Uterus (tissue), 4 donors: ENCODE measurements around the gene DUSP28. TPM values are rescaled to one million over a fixed set of nuclear protein-coding genes. Genes with fewer than 3 reads are reported as not detected.

Experiments used
- DNase-seq, 2 donors: peaks; one replicate each; pipeline ENCODE4 v3.0.0-alpha.2; 2019 to 2020
- H3K27ac ChIP-seq, 2 donors: fragments of 200-600 bp; sonication (generic); 1 replicate in 1 of 2; 2 replicates in 1 of 2; pipeline ENCODE4 v1.5.1; 2016 to 2018
- H3K27me3 ChIP-seq, 2 donors: fragments of 200-600 bp; sonication (generic); one replicate each; pipeline ENCODE4 v1.5.1; 2018 to 2019; ENCODE audit warnings: control low read depth in 1 of 2
- H3K36me3 ChIP-seq, 2 donors: fragments of 200-600 bp; sonication (generic); one replicate each; pipeline ENCODE4 v1.5.1; 2019; ENCODE audit warnings: control low read depth in 1 of 2
- H3K4me1 ChIP-seq, 2 donors: fragments of 200-600 bp; sonication (generic); one replicate each; pipeline ENCODE4 v1.5.1; 2018 to 2019; ENCODE audit warnings: control low read depth in 1 of 2
- H3K4me3 ChIP-seq, 2 donors: fragments of 200-600 bp; sonication (generic); 1 replicate in 1 of 2; 2 replicates in 1 of 2; pipeline ENCODE4 v1.5.1; 2018 to 2019; ENCODE audit warnings: mild to moderate bottlenecking in 1 of 2
- H3K9me3 ChIP-seq, 2 donors: fragments of 200-600 bp; sonication (generic); one replicate each; pipeline ENCODE4 v1.5.1; 2019; ENCODE audit warnings: control low read depth in 1 of 2
- CTCF ChIP-seq, 4 experiments: fragments of 200-600 bp in 2 of 4; fragments of 450-650 bp in 2 of 4; sonication (generic) in 2 of 4; IDR thresholded peaks; one replicate each; pipeline ENCODE4 v1.5.1; 2016 to 2019; ENCODE audit warnings: antibody characterized with exemption in 4 of 4, mild to moderate bottlenecking in 2 of 4, moderate library complexity in 1 of 4
- POLR2A ChIP-seq, 2 donors: fragments of 450-650 bp; IDR thresholded peaks; one replicate each; pipeline ENCODE4 v1.6.1; 2016; ENCODE audit warnings: antibody characterized with exemption in 2 of 2, mild to moderate bottlenecking in 1 of 2, moderate library complexity in 1 of 2
- intact Hi-C: fragments of 100-400 bp; cut with DNase I; formaldehyde crosslinking; loops from one replicate; pipeline ENCODE4 v1.15.1; 2023; ENCODE audit warnings: low total_unique reads
- total RNA-seq, 4 donors: library from RNA; depleted of rRNA in 3 of 4; stranded (reverse); fragments of >200 nt in 3 of 4; gene quantifications; one replicate each; pipeline versions ENCODE4 v1.1.0 to v1.2.4, GENCODE V29; 2014 to 2023
- donor health status: DM: yes; HTN: yes; CAD: no.

The DUSP28 gene
- total RNA-seq, 4 donors from 2014 or later = 0.26 to 3.7 (median 2.6) TPM

- DNase-seq = peak; percentile 43 to 66
- no peaks in the 10 kb centered on the region for H3K36me3 ChIP-seq
- peak in 1 of 2 donors; percentile 26 for TF ChIP-seq POLR2A (IDR thresholded peaks at IDR 0.05)
- no peak for TF ChIP-seq CTCF (IDR thresholded peaks at IDR 0.05)
- H3K27ac ChIP-seq = peak overlapping the region; percentile 75 to 92
- H3K4me3 ChIP-seq = peak overlapping the region; percentile 30 to 79
- no peaks in the 10 kb centered on the region for H3K27me3 ChIP-seq
- peaks cover 8 to 29% of the 10 kb centered on the region in 2 donors for H3K4me1 ChIP-seq
- intact Hi-C loops = no loop called here
- no peaks in the 10 kb centered on the region for H3K9me3 ChIP-seq
Observed at GRCh38 chr2:240568678-240569522, 8.7 kb downstream of the DUSP28 start.

- H3K4me1 ChIP-seq = peaks cover 8 to 29% of the 10 kb centered on the region in 2 donors
- no peaks in the 10 kb centered on the region for H3K9me3 ChIP-seq
- H3K4me3 ChIP-seq = peak overlapping the region; percentile 30 to 79
- peak overlapping the region in 1 of 2 donors; percentile 92 for H3K27ac ChIP-seq
- DNase-seq = peak; percentile 14 to 22
- TF ChIP-seq POLR2A (IDR thresholded peaks at IDR 0.05) = no peak
- no peak for TF ChIP-seq CTCF (IDR thresholded peaks at IDR 0.05)
- no peaks in the 10 kb centered on the region for H3K27me3 ChIP-seq
- H3K36me3 ChIP-seq = no peaks in the 10 kb centered on the region
- intact Hi-C loops = no loop called here
Observed at GRCh38 chr2:240569523-240569997, 9.4 kb downstream of the DUSP28 start.

GRCh38 chr2:240569998-240570530, 9.9 kb downstream of the DUSP28 start:
- peaks cover 8 to 29% of the 10 kb centered on the region in 2 donors for H3K4me1 ChIP-seq
- H3K27me3 ChIP-seq = no peaks in the 10 kb centered on the region
- peak overlapping the region in 1 of 2 donors; percentile 9 for H3K27ac ChIP-seq
- no peaks in the 10 kb centered on the region for H3K9me3 ChIP-seq
- no peaks in the 10 kb centered on the region for H3K36me3 ChIP-seq
- no peak for DNase-seq
- intact Hi-C loops = no loop called here
- no peak overlapping the region for H3K4me3 ChIP-seq
- TF ChIP-seq POLR2A (IDR thresholded peaks at IDR 0.05) (no peak), CTCF (IDR thresholded peaks at IDR 0.05) (no peak)

- DNase-seq = peak in 1 of 2 donors; percentile 13
- intact Hi-C loops = no loop called here
- no peak overlapping the region for H3K27ac ChIP-seq
- no peaks in the 10 kb centered on the region for H3K9me3 ChIP-seq
- TF ChIP-seq POLR2A (IDR thresholded peaks at IDR 0.05) (no peak), CTCF (IDR thresholded peaks at IDR 0.05) (no peak)
- no peaks in the 10 kb centered on the region for H3K36me3 ChIP-seq
- peaks cover 5 to 28% of the 10 kb centered on the region in 2 donors for H3K4me1 ChIP-seq
- H3K27me3 ChIP-seq = no peaks in the 10 kb centered on the region
- H3K4me3 ChIP-seq = no peak overlapping the region
Observed at GRCh38 chr2:240570531-240571313, 10.6 kb downstream of the DUSP28 start.
